ENCODE data around the gene SLIT3. TPM values are rescaled to one million over a fixed set of nuclear protein-coding genes. Genes with fewer than 3 reads are reported as not detected.

The SLIT3 gene
- total and polyA plus RNA-seq, 2 donors (not counting 3 experiments of a cell fraction or from before 2014, with no cell fraction given), result 0.90 to 1.0 TPM

GRCh38 chr5:169013208-169013728 lies 287.7 kb downstream of the SLIT3 start:
- Histone ChIP-seq H3K9ac (replicated peaks; ENCODE audit: extremely low read depth, insufficient read depth, low read length) (no peak overlapping the region), H3K4me2 (ENCODE audit: insufficient read depth, low read length) (no peak overlapping the region), H3K9me3 (replicated peaks; ENCODE audit: control insufficient read depth, insufficient read depth, low read length) (no peaks in the 10 kb centered on the region), H4K20me1 (replicated peaks; ENCODE audit: control insufficient read depth, extremely low read depth, insufficient read depth, low read length) (no peaks in the 10 kb centered on the region), H3K79me2 (ENCODE audit: control insufficient read depth, insufficient read depth, low read length) (no peaks in the 10 kb centered on the region), H3K9me1 (replicated peaks; ENCODE audit: control insufficient read depth, extremely low read depth, insufficient read depth, low read length) (no peaks in the 10 kb centered on the region), H3K4me3 (replicated peaks in 1 of 3; ENCODE audit: insufficient read depth in 1 of 3, low read depth in 1 of 3, low read length in 3 of 3) (no peak overlapping the region), H2AFZ (ENCODE audit: low read depth, low read length) (no peak overlapping the region), H3K27me3 (ENCODE audit: control insufficient read depth in 2 of 2, insufficient read depth in 2 of 2, low read length in 2 of 2) (no peaks in the 10 kb centered on the region), H3K36me3 (ENCODE audit: control insufficient read depth in 2 of 2, extremely low read depth in 1 of 2, insufficient read depth in 2 of 2, low read length in 2 of 2) (no peaks in the 10 kb centered on the region), H3K4me1 (ENCODE audit: control insufficient read depth, extremely low read depth, insufficient read depth, low read length) (no peaks in the 10 kb centered on the region), H3K27ac (ENCODE audit: insufficient read depth, low read depth, low read length) (no peak overlapping the region)
- TF ChIP-seq EZH2 (IDR thresholded peaks at IDR 0.05; ENCODE audit: borderline replicate concordance, low read depth, low read length, severe bottlenecking) (no peak), CTCF (IDR thresholded peaks at IDR 0.05; ENCODE audit: extremely low read depth in 1 of 2, insufficient read depth in 1 of 2, low read depth in 1 of 2, low read length in 2 of 2) (no peak), POLR2A (IDR thresholded peaks at IDR 0.05; ENCODE audit: low read depth, low read length) (no peak), MAX (IDR thresholded peaks at IDR 0.05; ENCODE audit: insufficient read depth, insufficient read length) (no peak)
- intact Hi-C loops (cut with micrococcal nuclease) (no loop called here), dilution Hi-C loops (cut with MboI; ENCODE audit: extremely low pct_ligation_motif_present, low sequenced_read_pairs) (no loop called here)
- BruUV-seq (replicated peaks), result no TSS peak
- ChIA-PET POLR2A (interaction anchor here (0.8 kb wide), 1 partner anchor 43 kb away, joined by 3 read pairs; no protein-coding TSS in a partner anchor), CTCF (interaction anchor here (1.4 kb wide), 1 partner anchor 26 kb away, joined by 4 read pairs; no protein-coding TSS in a partner anchor)
- FAIRE-seq (no peak), DNase-seq (ENCODE audit: low read depth, low spot score) (no peak)

- H3K36me3 ChIP-seq (ENCODE audit: control insufficient read depth in 2 of 2, extremely low read depth in 1 of 2, insufficient read depth in 2 of 2, low read length in 2 of 2), result no peaks in the 10 kb centered on the region
- DNase-seq (ENCODE audit: low read depth, low spot score) (no peak), FAIRE-seq (no peak)
- no peaks in the 10 kb centered on the region for H3K9me1 ChIP-seq (replicated peaks; ENCODE audit: control insufficient read depth, extremely low read depth, insufficient read depth, low read length)
- H3K27me3 ChIP-seq (ENCODE audit: control insufficient read depth in 2 of 2, insufficient read depth in 2 of 2, low read length in 2 of 2), result no peaks in the 10 kb centered on the region
- H3K79me2 ChIP-seq (ENCODE audit: control insufficient read depth, insufficient read depth, low read length), result no peaks in the 10 kb centered on the region
- no peak overlapping the region for H3K27ac ChIP-seq (ENCODE audit: insufficient read depth, low read depth, low read length)
- H2AFZ ChIP-seq (ENCODE audit: low read depth, low read length), result no peak overlapping the region
- no TSS peak for BruUV-seq (replicated peaks)
- CTCF ChIA-PET, result interaction anchor here (1.4 kb wide), 1 partner anchor 25 kb away, joined by 4 read pairs; no protein-coding TSS in a partner anchor
- no peak overlapping the region for H3K9ac ChIP-seq (replicated peaks; ENCODE audit: extremely low read depth, insufficient read depth, low read length)
- TF ChIP-seq MYC (IDR thresholded peaks at IDR 0.05; ENCODE audit: low read depth, low read length) (no peak), JUN (IDR thresholded peaks at IDR 0.05; ENCODE audit: borderline replicate concordance, insufficient read depth, insufficient read length, low read depth) (no peak), POLR2A (IDR thresholded peaks at IDR 0.05; ENCODE audit: low read depth, low read length) (no peak), CTCF (IDR thresholded peaks at IDR 0.05; ENCODE audit: extremely low read depth in 1 of 2, insufficient read depth in 1 of 2, low read depth in 1 of 2, low read length in 2 of 2) (no peak), GATA2 (IDR thresholded peaks at IDR 0.05; ENCODE audit: insufficient read depth, insufficient read length, low read depth, low read length) (no peak), FOS (IDR thresholded peaks at IDR 0.05; ENCODE audit: borderline replicate concordance, insufficient read depth, low read length) (no peak), MAX (IDR thresholded peaks at IDR 0.05; ENCODE audit: insufficient read depth, insufficient read length) (no peak), EZH2 (IDR thresholded peaks at IDR 0.05; ENCODE audit: borderline replicate concordance, low read depth, low read length, severe bottlenecking) (no peak)
- no peaks in the 10 kb centered on the region for H4K20me1 ChIP-seq (replicated peaks; ENCODE audit: control insufficient read depth, extremely low read depth, insufficient read depth, low read length)
- dilution Hi-C loops (cut with MboI; ENCODE audit: extremely low pct_ligation_motif_present, low sequenced_read_pairs), result no loop called here
- H3K9me3 ChIP-seq (replicated peaks; ENCODE audit: control insufficient read depth, insufficient read depth, low read length), result no peaks in the 10 kb centered on the region
- H3K4me3 ChIP-seq (replicated peaks in 1 of 3; ENCODE audit: insufficient read depth in 1 of 3, low read depth in 1 of 3, low read length in 3 of 3), result no peak overlapping the region
- intact Hi-C loops (cut with micrococcal nuclease), result no loop called here
- H3K4me1 ChIP-seq (ENCODE audit: control insufficient read depth, extremely low read depth, insufficient read depth, low read length), result no peaks in the 10 kb centered on the region
- POLR2A ChIA-PET, result no interaction called here
- no peak overlapping the region for H3K4me2 ChIP-seq (ENCODE audit: insufficient read depth, low read length)
These were observed 288.5 kb downstream of the SLIT3 start for GRCh38 chr5:169012450-169012849.
